PC-3 (cell line): ENCODE measurements around the gene PHC3. TPM values are rescaled to one million over a fixed set of nuclear protein-coding genes. Genes with fewer than 3 reads are reported as not detected.

Source experiments
- ATAC-seq: fragments of 200-7000 bp; cut with Tn5 transposase; 2 replicates; pipeline ENCODE4 v1.9.1; 2020; ENCODE audit warnings: mild to moderate bottlenecking, moderate library complexity
- BruUV-seq: library from RNA; stranded (reverse); fragments of 400-500 nt; replicated peaks from 2 replicates; lab custom pipeline; 2021; lab: Mats Ljungman, UMichigan
- CTCF ChIA-PET: fragments of 300-600 bp; sonication (Branson Sonifier 250); formaldehyde crosslinking; loops from one replicate; lab custom pipeline; 2022; ENCODE audit warnings: antibody characterized with exemption; lab: Charles Lee
- POLR2A ChIA-PET: fragments of 300-600 bp; sonication (Branson Sonifier 250); formaldehyde crosslinking; loops from one replicate; lab custom pipeline; 2022; ENCODE audit warnings: antibody characterized with exemption; ENCODE audit not compliant: unreplicated experiment; lab: Charles Lee
- DNase-seq: peaks from one replicate; pipeline ENCODE4 v3.0.0-alpha.2; 2015
- H2AFZ ChIP-seq: fragments of 300-600 bp; sonication (generic); 2 replicates; pipeline ENCODE4 v1.6.0; 2016; ENCODE audit warnings: antibody characterized with exemption, low read length
- H3F3A ChIP-seq: fragments of 300-600 bp; sonication (generic); one replicate; pipeline ENCODE4 v1.6.0; 2017; ENCODE audit warnings: antibody characterized with exemption, low read length, control low read depth, mild to moderate bottlenecking; ENCODE audit not compliant: unreplicated experiment
- H3K27ac ChIP-seq: fragments of 300-600 bp; sonication (generic); 2 replicates; pipeline ENCODE4 v1.5.1; 2016; ENCODE audit warnings: mild to moderate bottlenecking, low read length
- H3K27me3 ChIP-seq: fragments of 300-600 bp; sonication (generic); 2 replicates; pipeline ENCODE4 v1.6.1; 2016; ENCODE audit warnings: low read length, mixed read lengths
- H3K36me3 ChIP-seq: fragments of 300-600 bp; sonication (generic); 2 replicates; pipeline ENCODE4 v1.6.1; 2016; ENCODE audit warnings: low read depth, mixed run types, low read length, mixed read lengths
- H3K4me1 ChIP-seq: fragments of 300-600 bp; sonication (generic); 2 replicates; pipeline ENCODE4 v1.5.1; 2016; ENCODE audit warnings: low read length; ENCODE audit not compliant: insufficient read depth
- H3K4me2 ChIP-seq: fragments of 300-600 bp; sonication (generic); 2 replicates; pipeline ENCODE4 v1.6.0; 2016; ENCODE audit warnings: low read length
- H3K4me3 ChIP-seq: fragments of 300-600 bp; sonication (generic); 2 replicates; pipeline ENCODE4 v1.5.1; 2016; ENCODE audit warnings: mild to moderate bottlenecking, low read length, mixed read lengths
- H3K79me2 ChIP-seq: fragments of 300-600 bp; sonication (generic); 2 replicates; pipeline ENCODE4 v1.6.1; 2017; ENCODE audit warnings: low read length, mixed read lengths
- H3K9ac ChIP-seq: fragments of 300-600 bp; sonication (generic); 2 replicates; pipeline ENCODE4 v1.6.0; 2016; ENCODE audit warnings: mild to moderate bottlenecking, low read length
- H3K9me2 ChIP-seq: fragments of 300-600 bp; sonication (generic); replicated peaks from 2 replicates; pipeline ENCODE4 v1.6.1; 2016; ENCODE audit warnings: mixed run types, low read length, mixed read lengths
- H3K9me3 ChIP-seq: fragments of 300-600 bp; sonication (generic); 2 replicates; pipeline ENCODE4 v1.6.1; 2016; ENCODE audit warnings: low read length, mixed read lengths
- H4K20me1 ChIP-seq: fragments of 300-600 bp; sonication (generic); 2 replicates; pipeline ENCODE4 v1.6.1; 2016; ENCODE audit warnings: low read length, mixed read lengths
- EZH2 ChIP-seq: fragments of 300-600 bp; sonication (generic); IDR thresholded peaks from one replicate; pipeline ENCODE4 v1.6.1; 2017; ENCODE audit warnings: antibody characterized with exemption, mild to moderate bottlenecking, low read length; ENCODE audit not compliant: unreplicated experiment
- EZH2phosphoT487 ChIP-seq: fragments of 300-600 bp; sonication (generic); IDR thresholded peaks from 2 replicates; pipeline ENCODE4 v1.6.1; 2018; ENCODE audit warnings: mild to moderate bottlenecking, antibody characterized with exemption, low read length, borderline replicate concordance
- intact Hi-C: fragments of 100-400 bp; cut with micrococcal nuclease; formaldehyde crosslinking; loops from 2 replicates; pipeline ENCODE4 v1.9.0; 2023
- total RNA-seq: library from RNA; depleted of rRNA; stranded (reverse); fragments of >200 nt; gene quantifications from 2 replicates; pipeline ENCODE4 v1.2.3, GENCODE V29; 2014
- TF ChIP-seq, protein P1 (sequence below): fragments of 300-600 bp; sonication (generic); conservative IDR thresholded peaks from 2 replicates; pipeline ENCODE4 v1.5.1; 2017; ENCODE audit warnings: antibody characterized with exemption, low read depth, mild to moderate bottlenecking, low read length

PHC3 gene
- total RNA-seq, 1 experiment from 2014 or later, result 7.5 TPM

- intact Hi-C loops, result loop anchor here (10.0 kb wide), 1 partner anchor 108 kb away; no protein-coding TSS in a partner anchor
- H3K9ac ChIP-seq, result no peak overlapping the region
- peaks cover 50% of the 10 kb centered on the region for H3K36me3 ChIP-seq
- no peak overlapping the region for H3K27ac ChIP-seq
- ATAC-seq, result no peak
- POLR2A ChIA-PET, result no interaction called here
- no peaks in the 10 kb centered on the region; the same call in 1 of the 2 replicates for H4K20me1 ChIP-seq
- H3K9me2 ChIP-seq, result no peaks in the 10 kb centered on the region
- no peaks in the 10 kb centered on the region for H3K4me1 ChIP-seq
- H3K9me3 ChIP-seq, result no peaks in the 10 kb centered on the region
- H3K27me3 ChIP-seq, result no peaks in the 10 kb centered on the region
- no peaks in the 10 kb centered on the region for H3K79me2 ChIP-seq
- H3K4me3 ChIP-seq, result no peak overlapping the region
- no peak for TF ChIP-seq EZH2
- TF ChIP-seq, protein P1, sequence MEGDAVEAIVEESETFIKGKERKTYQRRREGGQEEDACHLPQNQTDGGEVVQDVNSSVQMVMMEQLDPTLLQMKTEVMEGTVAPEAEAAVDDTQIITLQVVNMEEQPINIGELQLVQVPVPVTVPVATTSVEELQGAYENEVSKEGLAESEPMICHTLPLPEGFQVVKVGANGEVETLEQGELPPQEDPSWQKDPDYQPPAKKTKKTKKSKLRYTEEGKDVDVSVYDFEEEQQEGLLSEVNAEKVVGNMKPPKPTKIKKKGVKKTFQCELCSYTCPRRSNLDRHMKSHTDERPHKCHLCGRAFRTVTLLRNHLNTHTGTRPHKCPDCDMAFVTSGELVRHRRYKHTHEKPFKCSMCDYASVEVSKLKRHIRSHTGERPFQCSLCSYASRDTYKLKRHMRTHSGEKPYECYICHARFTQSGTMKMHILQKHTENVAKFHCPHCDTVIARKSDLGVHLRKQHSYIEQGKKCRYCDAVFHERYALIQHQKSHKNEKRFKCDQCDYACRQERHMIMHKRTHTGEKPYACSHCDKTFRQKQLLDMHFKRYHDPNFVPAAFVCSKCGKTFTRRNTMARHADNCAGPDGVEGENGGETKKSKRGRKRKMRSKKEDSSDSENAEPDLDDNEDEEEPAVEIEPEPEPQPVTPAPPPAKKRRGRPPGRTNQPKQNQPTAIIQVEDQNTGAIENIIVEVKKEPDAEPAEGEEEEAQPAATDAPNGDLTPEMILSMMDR, result no peak
- TF ChIP-seq EZH2phosphoT487, result no peak
- no peak for DNase-seq
- no peak overlapping the region for H2AFZ ChIP-seq
- no peaks in the 10 kb centered on the region for H3F3A ChIP-seq
- H3K4me2 ChIP-seq, result no peak overlapping the region
- CTCF ChIA-PET, result no interaction called here
- BruUV-seq, result no TSS peak
Measured at GRCh38 chr3:170092907-170093306, 88.6 kb downstream of the PHC3 start.

- Histone ChIP-seq H3K27me3 (no peaks in the 10 kb centered on the region), H3K4me1 (no peaks in the 10 kb centered on the region), H3K27ac (no peak overlapping the region), H3K79me2 (no peaks in the 10 kb centered on the region), H3K9me2 (no peaks in the 10 kb centered on the region), H3K9ac (no peak overlapping the region), H3K4me3 (no peak overlapping the region), H3K4me2 (no peak overlapping the region), H3K9me3 (no peaks in the 10 kb centered on the region), H2AFZ (no peak overlapping the region), H3F3A (no peaks in the 10 kb centered on the region), H3K36me3 (peaks cover 38% of the 10 kb centered on the region), H4K20me1 (no peaks in the 10 kb centered on the region; the same call in 1 of the 2 replicates)
- intact Hi-C loops, result loop anchor here (10.0 kb wide), 1 partner anchor 106 kb away; no protein-coding TSS in a partner anchor
- TF ChIP-seq EZH2phosphoT487, result no peak
- TF ChIP-seq, protein P1, result no peak
- no peak for TF ChIP-seq EZH2
- POLR2A ChIA-PET, result no interaction called here
- CTCF ChIA-PET, result no interaction called here
- no TSS peak for BruUV-seq
- no peak for ATAC-seq
- no peak for DNase-seq
Measured at GRCh38 chr3:170090601-170090981, 90.9 kb downstream of the PHC3 start.

DNA sequence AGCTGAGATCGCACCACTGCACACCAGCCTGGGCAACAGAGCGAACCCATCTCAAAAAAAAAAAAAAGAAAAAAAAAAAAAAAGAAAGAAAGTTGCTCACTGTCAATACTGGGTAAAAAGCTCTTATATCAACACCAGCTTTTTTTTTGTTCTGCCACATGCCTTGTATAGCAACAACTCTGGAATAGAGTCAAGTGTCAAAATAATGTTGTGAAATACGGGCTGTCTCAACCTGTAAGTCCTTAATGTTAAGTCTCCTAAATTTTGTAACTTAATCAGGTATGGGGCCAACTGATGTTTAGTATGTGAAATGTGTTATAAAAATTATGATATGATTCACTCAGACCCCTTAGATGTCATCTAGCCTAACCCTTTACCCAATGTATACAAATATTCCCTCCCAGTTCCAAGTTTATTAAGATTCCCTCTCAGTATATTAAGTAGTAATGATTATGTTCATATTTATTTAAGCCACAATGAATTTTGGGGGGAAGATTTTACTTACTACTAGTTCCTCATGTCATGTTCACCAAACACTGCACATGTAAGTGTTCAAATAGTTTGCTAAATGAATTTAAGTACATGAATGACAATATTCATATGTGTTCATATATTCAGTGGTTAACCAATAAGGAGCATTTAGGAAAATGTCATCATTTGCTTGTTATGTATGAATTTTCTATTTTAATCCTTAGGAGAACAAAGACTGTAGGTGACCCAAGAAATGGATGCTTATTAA, 91.5 kb downstream of the PHC3 start:
- no peaks in the 10 kb centered on the region for H3K9me3 ChIP-seq
- BruUV-seq, result no TSS peak
- H3K79me2 ChIP-seq, result no peaks in the 10 kb centered on the region
- no peaks in the 10 kb centered on the region for H3K4me1 ChIP-seq
- peaks cover 38% of the 10 kb centered on the region for H3K36me3 ChIP-seq
- POLR2A ChIA-PET, result no interaction called here
- no peak overlapping the region for H3K4me3 ChIP-seq
- no peak overlapping the region for H2AFZ ChIP-seq
- ATAC-seq (no peak), DNase-seq (no peak)
- no peaks in the 10 kb centered on the region; the same call in 1 of the 2 replicates for H4K20me1 ChIP-seq
- TF ChIP-seq, protein P1, result no peak
- no peak for TF ChIP-seq EZH2
- TF ChIP-seq EZH2phosphoT487, result no peak
- no peak overlapping the region for H3K9ac ChIP-seq
- CTCF ChIA-PET, result no interaction called here
- no peaks in the 10 kb centered on the region for H3K27me3 ChIP-seq
- H3K27ac ChIP-seq, result no peak overlapping the region
- no peaks in the 10 kb centered on the region for H3F3A ChIP-seq
- H3K9me2 ChIP-seq, result no peaks in the 10 kb centered on the region
- intact Hi-C loops, result loop anchor here (10.0 kb wide), 1 partner anchor 105 kb away; no protein-coding TSS in a partner anchor
- no peak overlapping the region for H3K4me2 ChIP-seq
